GM19099 (cell line): ENCODE measurements around the gene ADAM19.

ENCODE experiments used
- POLR2A ChIP-seq: IDR thresholded peaks from 3 replicates; pipeline ENCODE4 v1.6.1; 2011; ENCODE audit warnings: low read depth; ENCODE audit not compliant: insufficient read length; ENCODE audit errors: extremely low read depth

ADAM19 gene

GRCh38 chr5:157468293-157468965 is 107.1 kb downstream of the ADAM19 start:
- TF ChIP-seq POLR2A, result no peak

GRCh38 chr5:157464519-157465171 is 110.9 kb downstream of the ADAM19 start:
- TF ChIP-seq POLR2A, result no peak

DNA sequence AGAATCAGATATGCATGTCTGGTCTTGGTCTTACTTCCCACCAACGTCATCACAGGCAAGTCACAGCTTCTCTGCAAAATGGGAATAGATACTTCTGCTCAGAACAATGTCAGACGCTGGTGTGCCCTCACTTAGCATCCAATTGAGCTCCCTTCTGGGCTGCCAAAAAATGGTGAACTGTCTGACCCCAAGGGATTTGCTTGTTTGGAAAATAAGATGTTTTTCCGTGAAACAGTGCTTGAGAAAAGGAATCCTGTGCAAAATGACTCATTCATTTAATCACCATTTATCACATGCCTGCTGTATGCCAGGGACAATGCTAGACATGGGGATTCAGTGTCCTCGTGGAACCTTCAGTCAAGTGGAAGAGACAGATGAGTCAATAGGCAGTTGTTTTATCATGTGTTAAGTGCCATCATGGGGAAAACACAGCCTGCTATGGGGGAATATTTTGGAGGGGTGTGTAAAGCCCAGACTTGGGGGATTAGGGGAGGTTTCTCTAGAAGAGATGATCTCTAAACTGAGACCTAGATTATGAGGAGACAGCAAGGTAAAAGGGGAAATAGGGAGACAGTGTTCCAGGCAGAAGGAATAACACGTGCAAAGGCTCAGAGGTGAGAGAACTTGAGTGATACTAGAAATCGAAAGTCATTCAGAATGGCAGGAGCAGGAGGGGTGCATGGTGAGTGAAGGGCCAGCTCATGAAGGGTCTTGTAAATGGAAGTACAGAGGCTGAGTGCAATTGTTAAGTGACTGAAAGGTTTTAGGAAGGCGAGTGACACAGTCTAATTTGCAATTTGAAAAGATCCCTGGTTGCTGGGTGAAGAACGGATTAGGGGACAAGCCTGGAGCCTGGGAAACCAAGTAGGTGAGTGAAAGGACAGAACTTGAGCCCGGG is 111.7 kb downstream of the ADAM19 start:
- no peak for TF ChIP-seq POLR2A

- no peak for TF ChIP-seq POLR2A
Measured at GRCh38 chr5:157463081-157463480, 112.5 kb downstream of the ADAM19 start.

GRCh38 chr5:157460921-157461792 is 114.4 kb downstream of the ADAM19 start:
- no peak for TF ChIP-seq POLR2A

DNA sequence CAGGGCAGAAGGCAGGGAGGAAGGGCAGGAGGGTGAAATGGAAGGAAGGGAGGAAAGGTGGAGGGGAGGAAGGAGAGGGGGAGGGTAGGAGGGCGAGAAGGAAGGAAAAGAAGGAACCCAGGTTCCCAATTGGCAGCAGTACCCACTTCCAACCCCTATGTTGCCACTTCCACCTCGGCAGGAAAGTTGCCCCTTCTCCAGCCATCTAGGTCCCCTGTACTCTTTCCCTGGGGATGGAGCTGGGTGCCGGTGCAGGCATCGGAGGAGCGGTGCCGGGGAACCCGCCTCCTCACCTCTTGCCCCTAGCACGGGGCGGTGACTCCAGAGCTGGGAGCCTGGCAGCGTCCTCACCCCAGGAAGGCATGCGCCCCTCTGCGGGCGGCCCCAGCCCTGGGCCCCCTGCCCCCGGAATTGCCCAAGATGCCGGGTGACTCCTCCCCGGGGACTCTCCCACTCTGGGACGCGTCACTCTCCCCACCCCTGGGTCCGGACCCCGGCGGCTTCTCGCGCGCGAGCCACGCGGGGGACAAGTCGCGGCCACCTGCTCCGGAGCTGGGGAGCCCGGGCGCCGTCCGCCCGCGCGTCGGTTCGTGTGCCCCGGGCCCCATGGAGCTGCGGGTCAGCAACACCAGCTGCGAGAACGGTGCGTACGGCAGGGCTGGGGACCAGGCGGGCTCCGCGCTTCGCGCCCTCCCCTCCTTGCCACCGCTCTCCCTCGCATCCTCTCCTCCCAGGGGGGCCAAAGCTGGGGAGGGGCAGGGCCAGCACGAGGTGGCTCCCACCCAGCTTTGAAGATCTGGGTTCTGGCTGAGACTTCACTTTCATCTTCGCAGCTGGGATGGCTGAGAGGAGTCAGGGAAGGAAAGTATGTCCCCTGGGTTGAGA is 115.6 kb downstream of the ADAM19 start, which contains the start of gene NIPAL4:
Gene NIPAL4 (plus strand): TSS at position 499 of the 885 bp plus-strand sequence. CDS start 108 bp downstream, at position 607.
- TF ChIP-seq POLR2A, result no peak

GRCh38 chr5:157458835-157459234 is 116.7 kb downstream of the ADAM19 start:
- TF ChIP-seq POLR2A, result no peak

- no peak for TF ChIP-seq POLR2A
Measured at GRCh38 chr5:157457391-157457790, 118.2 kb downstream of the ADAM19 start.

GRCh38 chr5:157456301-157456700 is 119.3 kb downstream of the ADAM19 start:
- no peak for TF ChIP-seq POLR2A

- TF ChIP-seq POLR2A, result no peak
Measured at GRCh38 chr5:157455057-157455456, 120.5 kb downstream of the ADAM19 start.

DNA sequence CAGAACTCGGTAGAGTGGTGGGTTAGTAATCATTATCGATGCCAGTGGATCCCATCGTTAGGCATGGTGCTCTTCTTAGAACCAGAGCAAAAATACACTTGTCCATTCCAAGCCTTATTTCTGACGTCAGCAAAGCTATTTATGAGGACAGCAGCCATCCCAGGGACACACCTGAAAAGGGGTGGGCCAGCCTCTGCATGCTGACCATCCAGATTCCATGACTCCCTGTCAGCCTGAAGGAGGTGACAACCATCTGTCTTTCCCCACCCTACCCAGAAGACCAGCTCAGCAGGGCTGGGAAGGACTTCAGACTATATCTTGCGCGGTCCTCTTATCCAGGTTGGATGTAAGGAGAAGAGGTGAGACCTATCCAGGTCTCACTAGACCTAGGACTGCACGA is 121.3 kb downstream of the ADAM19 start:
- TF ChIP-seq POLR2A, result no peak

- TF ChIP-seq POLR2A, result no peak
Measured at GRCh38 chr5:157451806-157452205, 123.8 kb downstream of the ADAM19 start.

GRCh38 chr5:157450024-157450423 is 125.6 kb downstream of the ADAM19 start:
- no peak for TF ChIP-seq POLR2A
